Measurements from ENCODE around the gene ZNF536. TPM values are rescaled to one million over a fixed set of nuclear protein-coding genes. Genes with fewer than 3 reads are reported as not detected.

Gene ZNF536
- total RNA-seq, 1 experiment from 2014 or later: not detected

DNA sequence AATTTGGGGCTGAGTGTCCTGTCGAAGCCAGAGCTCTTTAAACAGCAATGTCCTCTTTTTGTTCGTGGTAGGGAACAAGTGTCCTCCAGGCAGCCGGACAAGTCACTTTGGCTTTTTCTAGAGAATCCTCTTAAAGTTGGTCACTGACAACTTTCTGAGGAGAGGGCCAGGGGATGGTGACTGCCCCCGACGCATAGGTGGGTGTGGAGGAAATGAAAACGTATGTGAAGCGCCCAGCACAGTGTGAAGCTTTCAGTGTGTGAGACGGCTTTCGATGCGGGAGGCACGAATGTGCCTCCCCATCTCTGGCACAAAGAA, 45.8 kb upstream of the ZNF536 start:
- intact Hi-C loops (cut with micrococcal nuclease): no loop called here
- no TSS peak for BruUV-seq (replicated peaks)
- ChIA-PET CTCF (no interaction called here), POLR2A (ENCODE audit: unreplicated experiment) (no interaction called here)
- Histone ChIP-seq H4K20me1 (ENCODE audit: low read length) (no peaks in the 10 kb centered on the region), H3K9me3 (ENCODE audit: low read length) (no peaks in the 10 kb centered on the region), H3K4me3 (ENCODE audit: low read length) (no peak overlapping the region), H3F3A (ENCODE audit: low read length, unreplicated experiment) (no peaks in the 10 kb centered on the region), H3K36me3 (ENCODE audit: low read depth, low read length) (no peaks in the 10 kb centered on the region), H3K79me2 (ENCODE audit: low read length) (no peaks in the 10 kb centered on the region), H2AFZ (ENCODE audit: low read length) (no peak overlapping the region), H3K27me3 (ENCODE audit: low read length) (no peaks in the 10 kb centered on the region), H3K9ac (ENCODE audit: low read length) (no peak overlapping the region), H3K4me2 (ENCODE audit: low read length) (no peak overlapping the region), H3K4me1 (ENCODE audit: insufficient read depth, low read length) (no peaks in the 10 kb centered on the region), H3K9me2 (replicated peaks; ENCODE audit: low read length) (no peaks in the 10 kb centered on the region), H3K27ac (ENCODE audit: low read length) (no peak overlapping the region)
- TF ChIP-seq EZH2 (IDR thresholded peaks at IDR 0.05; ENCODE audit: low read length, unreplicated experiment) (no peak), EZH2phosphoT487 (IDR thresholded peaks at IDR 0.05; ENCODE audit: borderline replicate concordance, low read length) (no peak)
- TF ChIP-seq, protein P1, sequence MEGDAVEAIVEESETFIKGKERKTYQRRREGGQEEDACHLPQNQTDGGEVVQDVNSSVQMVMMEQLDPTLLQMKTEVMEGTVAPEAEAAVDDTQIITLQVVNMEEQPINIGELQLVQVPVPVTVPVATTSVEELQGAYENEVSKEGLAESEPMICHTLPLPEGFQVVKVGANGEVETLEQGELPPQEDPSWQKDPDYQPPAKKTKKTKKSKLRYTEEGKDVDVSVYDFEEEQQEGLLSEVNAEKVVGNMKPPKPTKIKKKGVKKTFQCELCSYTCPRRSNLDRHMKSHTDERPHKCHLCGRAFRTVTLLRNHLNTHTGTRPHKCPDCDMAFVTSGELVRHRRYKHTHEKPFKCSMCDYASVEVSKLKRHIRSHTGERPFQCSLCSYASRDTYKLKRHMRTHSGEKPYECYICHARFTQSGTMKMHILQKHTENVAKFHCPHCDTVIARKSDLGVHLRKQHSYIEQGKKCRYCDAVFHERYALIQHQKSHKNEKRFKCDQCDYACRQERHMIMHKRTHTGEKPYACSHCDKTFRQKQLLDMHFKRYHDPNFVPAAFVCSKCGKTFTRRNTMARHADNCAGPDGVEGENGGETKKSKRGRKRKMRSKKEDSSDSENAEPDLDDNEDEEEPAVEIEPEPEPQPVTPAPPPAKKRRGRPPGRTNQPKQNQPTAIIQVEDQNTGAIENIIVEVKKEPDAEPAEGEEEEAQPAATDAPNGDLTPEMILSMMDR (conservative IDR thresholded peaks at IDR 0.05; ENCODE audit: low read depth, low read length): no peak
- DNase-seq (no peak), ATAC-seq (no peak)

DNA sequence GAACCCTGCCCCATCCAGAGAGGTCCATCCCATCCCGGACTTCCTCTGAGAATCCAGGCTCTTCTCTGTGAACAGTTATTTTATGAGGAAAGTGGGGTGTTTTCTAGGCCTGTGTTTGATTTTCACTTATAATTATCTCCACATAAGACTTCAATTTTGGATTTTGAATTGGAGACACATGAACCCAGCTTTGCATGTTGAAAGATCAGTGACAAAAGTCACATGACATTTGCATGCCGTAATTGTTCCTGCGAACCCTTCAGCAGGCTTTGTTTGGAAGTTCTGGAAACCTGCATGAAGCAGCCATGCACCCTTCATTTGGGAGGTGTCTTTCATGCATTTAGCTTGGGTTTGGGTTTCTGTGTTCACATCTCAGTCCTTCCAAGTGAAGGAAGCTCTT, 44.9 kb upstream of the ZNF536 start:
- Histone ChIP-seq H3K4me3 (ENCODE audit: low read length) (no peak overlapping the region), H3F3A (ENCODE audit: low read length, unreplicated experiment) (no peaks in the 10 kb centered on the region), H3K27me3 (ENCODE audit: low read length) (no peaks in the 10 kb centered on the region), H3K9ac (ENCODE audit: low read length) (no peak overlapping the region), H3K4me2 (ENCODE audit: low read length) (no peak overlapping the region), H3K9me2 (replicated peaks; ENCODE audit: low read length) (no peaks in the 10 kb centered on the region), H3K9me3 (ENCODE audit: low read length) (no peaks in the 10 kb centered on the region), H2AFZ (ENCODE audit: low read length) (no peak overlapping the region), H3K27ac (ENCODE audit: low read length) (no peak overlapping the region), H3K79me2 (ENCODE audit: low read length) (no peaks in the 10 kb centered on the region), H4K20me1 (ENCODE audit: low read length) (no peaks in the 10 kb centered on the region), H3K4me1 (ENCODE audit: insufficient read depth, low read length) (no peaks in the 10 kb centered on the region), H3K36me3 (ENCODE audit: low read depth, low read length) (no peaks in the 10 kb centered on the region)
- no peak for DNase-seq
- BruUV-seq (replicated peaks): no TSS peak
- no peak for ATAC-seq
- POLR2A ChIA-PET (ENCODE audit: unreplicated experiment): no interaction called here
- intact Hi-C loops (cut with micrococcal nuclease): no loop called here
- CTCF ChIA-PET: no interaction called here
- TF ChIP-seq, protein P1 (conservative IDR thresholded peaks at IDR 0.05; ENCODE audit: low read depth, low read length): no peak
- TF ChIP-seq EZH2phosphoT487 (IDR thresholded peaks at IDR 0.05; ENCODE audit: borderline replicate concordance, low read length): no peak
- no peak for TF ChIP-seq EZH2 (IDR thresholded peaks at IDR 0.05; ENCODE audit: low read length, unreplicated experiment)

DNA sequence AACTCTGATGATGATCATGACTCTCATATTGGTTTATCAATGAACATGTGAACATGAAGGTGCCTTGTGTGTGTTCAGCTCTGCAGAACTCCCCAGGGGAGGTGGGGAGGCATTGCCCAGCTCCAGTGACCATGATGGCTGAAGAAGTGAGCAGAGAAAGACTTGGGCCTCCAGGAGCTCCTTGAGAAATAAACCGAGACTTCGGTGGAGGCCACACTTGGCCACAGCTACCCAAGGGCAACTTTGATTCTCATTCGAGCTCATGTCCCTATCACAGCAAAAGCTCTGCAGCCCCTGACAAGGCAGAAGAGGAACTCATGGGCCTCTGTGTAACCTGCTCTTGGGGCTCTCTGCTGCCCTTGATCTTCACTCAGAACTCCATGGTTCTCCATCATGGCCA, 44.1 kb upstream of the ZNF536 start:
- no peaks in the 10 kb centered on the region for H3K9me3 ChIP-seq (ENCODE audit: low read length)
- H3K9me2 ChIP-seq (replicated peaks; ENCODE audit: low read length): no peaks in the 10 kb centered on the region
- TF ChIP-seq EZH2phosphoT487 (IDR thresholded peaks at IDR 0.05; ENCODE audit: borderline replicate concordance, low read length) (no peak), EZH2 (IDR thresholded peaks at IDR 0.05; ENCODE audit: low read length, unreplicated experiment) (no peak)
- TF ChIP-seq, protein P1 (conservative IDR thresholded peaks at IDR 0.05; ENCODE audit: low read depth, low read length): no peak
- no peaks in the 10 kb centered on the region for H3K27me3 ChIP-seq (ENCODE audit: low read length)
- H4K20me1 ChIP-seq (ENCODE audit: low read length): no peaks in the 10 kb centered on the region
- no peak overlapping the region for H3K4me2 ChIP-seq (ENCODE audit: low read length)
- no peaks in the 10 kb centered on the region for H3K79me2 ChIP-seq (ENCODE audit: low read length)
- no peak for DNase-seq
- no peak overlapping the region for H2AFZ ChIP-seq (ENCODE audit: low read length)
- no peak overlapping the region for H3K9ac ChIP-seq (ENCODE audit: low read length)
- no peak overlapping the region for H3K27ac ChIP-seq (ENCODE audit: low read length)
- ATAC-seq: no peak
- intact Hi-C loops (cut with micrococcal nuclease): no loop called here
- no peaks in the 10 kb centered on the region for H3F3A ChIP-seq (ENCODE audit: low read length, unreplicated experiment)
- no TSS peak for BruUV-seq (replicated peaks)
- ChIA-PET POLR2A (ENCODE audit: unreplicated experiment) (interaction anchor here (0.6 kb wide), 1 partner anchor 335 kb away, joined by 3 read pairs; no protein-coding TSS in a partner anchor), CTCF (no interaction called here)
- H3K4me3 ChIP-seq (ENCODE audit: low read length): no peak overlapping the region
- no peaks in the 10 kb centered on the region for H3K4me1 ChIP-seq (ENCODE audit: insufficient read depth, low read length)
- H3K36me3 ChIP-seq (ENCODE audit: low read depth, low read length): no peaks in the 10 kb centered on the region
